Left lung (tissue), 10 donors: Measurements from ENCODE around the gene KLHDC9. TPM values are rescaled to one million over a fixed set of nuclear protein-coding genes. Genes with fewer than 3 reads are reported as not detected.

Experiments
- ATAC-seq: fragments of 200-7000 bp; cut with Tn5 transposase; one replicate; pipeline ENCODE4 v1.9.1; 2020; ENCODE audit warnings: moderate library complexity
- DNase-seq, 4 donors: peaks; one replicate each; pipeline ENCODE4 v3.0.0-alpha.2; 2013 to 2020
- H3K27ac ChIP-seq, 2 donors: fragments of 200-600 bp; sonication (generic) in 1 of 2; one replicate each; pipeline versions ENCODE4 v1.5.0 to v1.8.0; 2020 to 2021
- H3K27me3 ChIP-seq, 2 donors: fragments of 200-600 bp; sonication (generic) in 1 of 2; one replicate each; pipeline versions ENCODE4 v1.5.0 to v1.8.0; 2020 to 2021
- H3K36me3 ChIP-seq, 2 donors: fragments of 200-600 bp; sonication (generic) in 1 of 2; one replicate each; pipeline versions ENCODE4 v1.5.0 to v1.8.0; 2020 to 2021
- H3K4me1 ChIP-seq, 2 donors: fragments of 200-600 bp; one replicate each; pipeline ENCODE4 v1.8.0; 2021
- H3K4me3 ChIP-seq, 2 donors: fragments of 200-600 bp; sonication (generic) in 1 of 2; one replicate each; pipeline versions ENCODE4 v1.5.0 to v1.8.0; 2020 to 2021; ENCODE audit warnings: mild to moderate bottlenecking in 1 of 2
- H3K9me3 ChIP-seq, 2 donors: fragments of 200-600 bp; sonication (generic) in 1 of 2; one replicate each; pipeline versions ENCODE4 v1.5.0 to v1.8.0; 2020 to 2021
- intact Hi-C, 2 donors: fragments of 100-400 bp; cut with DNase I; formaldehyde crosslinking; loops; one replicate each; pipeline versions ENCODE4 v1.11.2 to v1.14.2; 2022
- polyA plus RNA-seq, 6 donors: library from polyadenylated mRNA; unstranded; fragments of 120-200 nt; gene quantifications; one replicate each; pipeline ENCODE4 v1.2.1, GENCODE V29; 2013; ENCODE audit not compliant: insufficient read length in 6 of 6
- total RNA-seq, 2 donors: library from RNA; stranded (reverse); fragmentation: NEBNext Ultra II Directional; extraction: Animal tissue kit (Norgen Biotek cat#: 25700); gene quantifications; one replicate each; pipeline ENCODE4 v1.2.1, GENCODE V29; 2021
- TF ChIP-seq, protein P1 (sequence below), 2 donors: fragments of 200-600 bp; sonication (generic) in 1 of 2; IDR thresholded peaks; one replicate each; pipeline versions ENCODE4 v1.5.0 to v1.8.0; 2021; ENCODE audit warnings: antibody characterized with exemption in 2 of 2
- donor health status: DM: no; HTN: yes; CAD: no.
- donor health status: DM: no; HTN: no; CAD: no.

The KLHDC9 gene
- total and polyA plus RNA-seq, 8 donors: 4.3 to 10.3 (median 5.1) TPM

DNA sequence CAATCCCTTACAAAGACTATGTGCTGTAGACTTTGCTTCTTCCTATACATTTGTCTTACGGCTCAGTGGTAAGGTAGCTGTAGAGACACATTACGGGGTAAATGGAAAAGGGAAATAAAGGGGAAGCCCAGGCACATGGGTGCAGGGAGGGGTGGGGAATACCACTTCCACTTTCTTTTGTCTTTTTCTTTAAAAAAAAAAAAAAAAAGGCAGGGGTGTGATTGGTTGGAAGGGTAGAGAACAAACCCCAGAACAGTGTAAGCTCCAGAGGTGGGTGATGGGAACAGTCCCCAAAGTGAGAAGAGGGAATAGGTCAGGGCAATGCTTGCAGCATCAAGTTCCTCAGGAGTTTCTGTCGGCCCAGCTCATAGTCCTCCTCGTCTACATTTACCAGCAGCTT lies 23.7 kb downstream of the KLHDC9 start:
- peak; percentile 3 for ATAC-seq
- Histone ChIP-seq H3K27ac (peak overlapping the region in 1 of 2 donors; percentile 58), H3K9me3 (no peaks in the 10 kb centered on the region), H3K4me3 (no peak overlapping the region), H3K27me3 (no peaks in the 10 kb centered on the region), H3K36me3 (peaks cover 7 to 70% of the 10 kb centered on the region in 2 donors), H3K4me1 (peaks cover 13 to 61% of the 10 kb centered on the region in 2 donors)
- intact Hi-C loops: no loop called here
- TF ChIP-seq, protein P1, sequence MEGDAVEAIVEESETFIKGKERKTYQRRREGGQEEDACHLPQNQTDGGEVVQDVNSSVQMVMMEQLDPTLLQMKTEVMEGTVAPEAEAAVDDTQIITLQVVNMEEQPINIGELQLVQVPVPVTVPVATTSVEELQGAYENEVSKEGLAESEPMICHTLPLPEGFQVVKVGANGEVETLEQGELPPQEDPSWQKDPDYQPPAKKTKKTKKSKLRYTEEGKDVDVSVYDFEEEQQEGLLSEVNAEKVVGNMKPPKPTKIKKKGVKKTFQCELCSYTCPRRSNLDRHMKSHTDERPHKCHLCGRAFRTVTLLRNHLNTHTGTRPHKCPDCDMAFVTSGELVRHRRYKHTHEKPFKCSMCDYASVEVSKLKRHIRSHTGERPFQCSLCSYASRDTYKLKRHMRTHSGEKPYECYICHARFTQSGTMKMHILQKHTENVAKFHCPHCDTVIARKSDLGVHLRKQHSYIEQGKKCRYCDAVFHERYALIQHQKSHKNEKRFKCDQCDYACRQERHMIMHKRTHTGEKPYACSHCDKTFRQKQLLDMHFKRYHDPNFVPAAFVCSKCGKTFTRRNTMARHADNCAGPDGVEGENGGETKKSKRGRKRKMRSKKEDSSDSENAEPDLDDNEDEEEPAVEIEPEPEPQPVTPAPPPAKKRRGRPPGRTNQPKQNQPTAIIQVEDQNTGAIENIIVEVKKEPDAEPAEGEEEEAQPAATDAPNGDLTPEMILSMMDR (IDR thresholded peaks at IDR 0.05): no peak
- no peak for DNase-seq

DNA sequence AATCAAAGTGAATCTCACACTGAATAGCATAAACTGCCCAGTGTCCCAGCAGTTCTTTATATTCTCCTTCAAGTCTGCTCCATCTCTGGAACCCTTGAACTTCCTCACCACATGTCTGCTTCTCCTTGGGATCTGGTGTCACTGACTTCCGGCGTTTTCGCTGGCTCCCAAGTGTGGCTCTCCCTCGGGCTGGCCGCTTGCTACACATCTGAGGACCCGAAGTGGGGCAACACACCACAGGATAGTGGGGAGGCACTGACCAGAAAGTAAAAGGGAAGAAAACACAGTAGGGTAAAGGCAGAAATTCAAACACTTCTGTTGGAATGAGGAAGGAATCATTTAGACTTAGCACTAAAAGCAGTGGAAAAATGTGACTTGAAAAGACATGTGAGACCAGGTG lies 24.8 kb downstream of the KLHDC9 start:
- Histone ChIP-seq H3K36me3 (peaks cover 7 to 81% of the 10 kb centered on the region in 2 donors), H3K4me1 (peaks cover 10 to 68% of the 10 kb centered on the region in 2 donors), H3K27ac (no peak overlapping the region), H3K4me3 (no peak overlapping the region), H3K27me3 (no peaks in the 10 kb centered on the region), H3K9me3 (no peaks in the 10 kb centered on the region)
- ATAC-seq: no peak
- intact Hi-C loops: no loop called here
- DNase-seq: no peak
- TF ChIP-seq, protein P1 (IDR thresholded peaks at IDR 0.05): no peak

DNA sequence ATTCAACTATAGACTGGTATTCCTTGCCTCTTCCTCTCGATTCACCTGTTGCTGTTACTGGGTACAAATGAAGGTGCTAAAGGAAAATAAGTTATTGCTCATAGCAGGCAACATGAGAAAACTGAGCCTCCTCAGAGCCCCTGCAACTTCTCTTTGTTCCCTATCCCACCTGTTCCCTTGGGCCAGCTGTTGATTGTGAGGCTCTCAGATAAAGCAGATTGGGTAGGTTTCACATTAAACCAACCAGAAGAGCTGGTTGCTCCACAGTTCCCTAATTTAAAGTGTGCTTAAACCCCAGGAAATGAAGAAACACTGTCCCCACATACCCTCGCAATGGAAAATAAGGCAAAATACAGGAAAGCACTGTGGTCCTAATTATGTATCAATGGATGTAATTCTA lies 29.5 kb downstream of the KLHDC9 start:
- H3K4me3 ChIP-seq: no peak overlapping the region
- no peaks in the 10 kb centered on the region for H3K9me3 ChIP-seq
- intact Hi-C loops: no loop called here
- TF ChIP-seq, protein P1 (IDR thresholded peaks at IDR 0.05): no peak
- peaks cover 7 to 66% of the 10 kb centered on the region in 2 donors for H3K36me3 ChIP-seq
- H3K4me1 ChIP-seq: peaks cover 5 to 65% of the 10 kb centered on the region in 2 donors
- peak overlapping the region in 1 of 2 donors; percentile 62 for H3K27ac ChIP-seq
- H3K27me3 ChIP-seq: no peaks in the 10 kb centered on the region
- ATAC-seq: no peak
- no peak for DNase-seq

DNA sequence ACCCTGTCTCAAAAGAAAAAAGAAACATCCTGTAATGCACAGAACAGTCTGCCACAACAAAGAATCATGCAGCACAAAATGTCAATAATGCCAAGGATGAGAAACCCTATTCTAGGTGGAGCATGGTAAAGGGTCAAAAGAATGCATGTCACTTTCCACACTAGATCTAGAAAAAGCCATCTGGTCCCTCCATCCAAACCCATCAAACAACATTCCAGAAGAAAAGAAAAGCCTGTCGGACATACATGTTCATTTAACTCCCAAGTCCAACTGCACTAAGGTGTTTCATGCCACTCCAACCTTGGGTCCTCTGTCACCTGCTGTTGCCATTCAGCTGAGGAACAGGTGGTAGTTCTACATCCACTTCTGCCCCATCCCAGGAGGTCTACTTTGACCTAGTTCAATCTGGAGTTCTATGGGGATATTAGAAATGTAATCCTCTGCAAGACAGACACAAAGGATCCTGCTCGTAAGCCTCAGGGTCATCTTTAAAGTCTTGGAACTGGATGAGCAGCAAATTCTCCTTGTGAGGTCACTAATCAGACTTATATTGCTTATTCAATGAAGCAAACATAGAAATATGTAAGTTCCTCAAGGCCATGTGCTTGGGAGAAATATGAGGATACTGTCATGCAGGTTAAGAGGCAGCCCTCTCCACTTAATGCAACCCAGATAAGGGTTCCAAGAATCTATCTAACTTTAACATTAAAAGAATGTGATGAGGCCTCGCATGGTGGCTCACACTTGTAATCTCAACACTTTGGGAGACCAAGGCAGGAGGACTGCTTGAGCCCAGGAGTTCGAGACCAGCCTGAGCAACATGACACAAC lies 30.6 kb downstream of the KLHDC9 start:
- intact Hi-C loops: no loop called here

DNA sequence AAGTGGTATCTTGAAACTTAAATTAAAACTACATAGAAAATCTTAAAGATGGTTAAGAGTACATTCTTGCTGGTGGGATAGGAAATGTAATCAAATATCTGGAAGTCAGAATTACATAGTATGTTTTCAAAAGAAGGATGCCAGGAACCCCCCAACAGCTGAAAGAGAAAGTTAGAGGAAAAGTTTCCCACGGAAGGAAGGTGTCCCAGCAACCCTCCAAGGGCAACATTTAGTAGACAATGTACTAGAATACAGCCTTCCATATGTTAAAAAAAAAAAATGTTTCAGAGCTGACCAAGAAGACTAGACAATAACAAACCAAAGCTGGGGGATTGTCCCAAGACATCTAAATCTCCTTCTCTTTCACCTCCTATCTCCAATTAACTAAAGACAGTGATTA lies 32.1 kb downstream of the KLHDC9 start:
- H3K36me3 ChIP-seq: peaks cover 0 to 40% of the 10 kb centered on the region in 2 donors
- peaks cover 8 to 75% of the 10 kb centered on the region in 2 donors for H3K4me1 ChIP-seq
- no peaks in the 10 kb centered on the region for H3K27me3 ChIP-seq
- peak overlapping the region in 1 of 2 donors; percentile 97 for H3K27ac ChIP-seq
- ATAC-seq: no peak
- no peak overlapping the region for H3K4me3 ChIP-seq
- intact Hi-C loops: no loop called here
- H3K9me3 ChIP-seq: no peaks in the 10 kb centered on the region
- no peak for DNase-seq
- TF ChIP-seq, protein P1 (IDR thresholded peaks at IDR 0.05): no peak

More for the DNA sequence above, 30.6 kb downstream of the KLHDC9 start:
- H3K9me3 ChIP-seq: no peaks in the 10 kb centered on the region
- DNase-seq (no peak), ATAC-seq (no peak)
- H3K4me1 ChIP-seq: peaks cover 6 to 65% of the 10 kb centered on the region in 2 donors
- H3K36me3 ChIP-seq: peaks cover 6 to 54% of the 10 kb centered on the region in 2 donors
- peak overlapping the region in 1 of 2 donors; percentile 11 for H3K27ac ChIP-seq
- H3K4me3 ChIP-seq: no peak overlapping the region
- no peaks in the 10 kb centered on the region for H3K27me3 ChIP-seq
- TF ChIP-seq, protein P1 (IDR thresholded peaks at IDR 0.05): no peak
